GM21381 (cell line): Measurements from ENCODE around the gene LTBR.

Experiments used
- ATAC-seq: cut with Tn5 transposase; IDR thresholded peaks from one replicate; pipeline ENCODE4 v1.9.1; 2021; ENCODE audit warnings: mild to moderate bottlenecking, moderate library complexity; ENCODE audit not compliant: unreplicated experiment

LTBR gene

GRCh38 chr12:6346235-6346832 lies 37.6 kb upstream of the LTBR start:
- ATAC-seq: no peak

GRCh38 chr12:6346942-6347341 lies 37.0 kb upstream of the LTBR start:
- no peak for ATAC-seq

DNA sequence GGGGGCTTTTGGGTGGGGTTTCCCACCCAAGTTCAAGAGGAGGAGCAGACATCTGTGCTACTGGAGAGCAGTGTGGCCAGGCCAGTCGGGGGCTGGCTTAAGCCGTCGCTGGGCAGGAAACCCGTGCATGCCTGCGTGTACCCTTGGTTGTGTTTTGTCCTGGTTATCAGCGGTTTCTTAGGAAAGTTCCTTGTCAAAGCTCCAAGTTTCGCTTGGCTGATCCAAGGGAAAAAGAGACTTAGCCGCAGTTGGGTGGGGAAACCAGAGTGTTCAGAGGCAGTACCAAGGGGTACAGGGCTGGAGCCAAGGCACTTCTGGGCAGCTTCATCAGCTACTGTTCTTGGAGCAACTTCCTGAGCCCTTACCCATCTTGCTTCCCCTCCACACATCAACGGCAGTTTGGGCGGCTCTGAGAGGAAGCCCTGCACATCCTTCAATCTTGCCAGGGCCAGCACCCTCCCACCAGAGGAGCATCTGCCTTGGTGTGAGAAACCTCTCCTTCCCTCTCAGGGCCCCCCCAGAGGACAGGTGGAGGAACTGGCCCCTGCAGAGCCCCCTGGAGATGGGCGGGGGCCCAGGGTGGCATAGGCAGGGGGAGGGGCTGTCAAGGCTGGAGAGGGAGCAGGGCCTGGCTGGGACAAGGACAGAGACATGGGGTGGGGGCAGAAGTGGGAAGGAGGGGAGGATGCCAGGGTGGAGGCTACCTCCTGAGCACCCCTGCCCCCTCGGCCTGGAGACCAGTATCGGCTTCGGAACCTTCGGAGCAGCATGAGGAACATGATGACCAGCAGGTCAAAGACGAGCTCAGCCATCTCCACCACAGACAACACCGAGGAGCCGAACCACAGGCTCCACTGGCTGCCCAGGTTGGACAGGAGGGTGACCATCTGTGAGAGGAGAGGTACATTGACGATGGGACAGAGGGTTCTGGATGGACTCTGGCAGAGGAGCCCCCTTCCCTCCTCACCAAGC lies 36.3 kb upstream of the LTBR start:
- ATAC-seq: no peak

DNA sequence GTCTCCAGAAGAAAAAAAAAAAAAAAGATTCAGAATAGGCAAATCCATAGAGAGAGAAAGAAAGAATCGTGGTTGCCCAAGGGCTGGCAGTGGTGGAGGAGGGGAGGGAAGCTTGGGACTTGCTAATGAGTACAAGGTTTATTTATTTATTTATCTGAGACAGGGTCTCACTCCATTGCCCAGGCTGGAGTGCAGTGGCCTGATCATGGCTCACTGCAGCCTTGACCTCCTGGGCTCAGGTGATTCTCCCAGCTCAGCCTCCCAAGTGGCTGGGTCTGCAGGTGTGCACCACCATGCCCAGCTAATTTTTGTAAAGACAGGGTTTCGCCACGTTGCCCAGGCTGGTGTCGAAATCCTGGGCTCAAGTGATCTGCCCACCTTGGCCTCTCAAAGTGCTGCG lies 32.3 kb upstream of the LTBR start:
- ATAC-seq: no peak

DNA sequence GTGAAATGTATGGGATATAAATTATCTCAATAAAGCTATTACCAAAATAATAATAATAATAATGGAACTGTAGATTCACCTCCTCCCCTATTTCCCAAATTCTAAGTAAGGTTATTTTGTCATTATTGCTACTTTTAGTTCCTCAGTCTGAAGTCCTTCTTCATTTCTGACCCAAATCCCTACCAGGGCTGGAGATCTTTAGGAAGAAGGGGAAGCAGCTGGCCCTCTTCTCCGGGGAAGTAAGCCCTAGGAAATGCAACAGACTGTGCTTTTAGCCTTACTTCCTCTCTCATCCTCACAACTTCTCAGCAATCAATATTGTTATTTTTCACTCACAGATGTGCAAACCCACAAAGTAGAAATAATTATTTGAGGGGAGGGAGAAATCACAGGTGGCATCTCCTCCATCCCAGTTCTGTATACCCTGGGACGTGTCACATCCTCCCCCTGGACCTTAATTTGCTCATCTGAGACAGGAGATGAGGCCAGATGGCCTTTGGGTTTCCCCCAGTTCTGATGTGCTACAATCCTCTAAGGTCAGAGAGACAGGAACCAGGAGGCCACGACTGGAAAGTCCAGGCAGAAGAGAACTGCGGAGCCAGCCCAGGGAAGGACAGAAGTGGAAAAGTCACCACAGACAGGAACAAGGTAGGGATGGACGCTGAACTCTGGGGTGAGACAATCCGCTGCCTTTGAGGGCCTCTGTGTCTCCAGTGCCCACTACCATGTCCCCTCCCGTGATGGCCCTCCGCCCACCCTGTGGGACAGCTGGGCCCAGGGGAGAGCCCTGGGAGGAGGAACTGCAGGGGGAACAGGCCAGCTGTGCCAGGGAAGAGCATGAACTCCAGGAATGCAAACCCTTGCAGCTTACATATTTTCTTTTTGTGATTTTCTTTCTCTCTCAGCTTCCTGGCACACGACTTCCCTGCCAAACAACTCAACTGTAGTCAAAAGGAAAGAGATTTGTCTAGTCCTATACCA lies 31.5 kb upstream of the LTBR start:
- no peak for ATAC-seq

DNA sequence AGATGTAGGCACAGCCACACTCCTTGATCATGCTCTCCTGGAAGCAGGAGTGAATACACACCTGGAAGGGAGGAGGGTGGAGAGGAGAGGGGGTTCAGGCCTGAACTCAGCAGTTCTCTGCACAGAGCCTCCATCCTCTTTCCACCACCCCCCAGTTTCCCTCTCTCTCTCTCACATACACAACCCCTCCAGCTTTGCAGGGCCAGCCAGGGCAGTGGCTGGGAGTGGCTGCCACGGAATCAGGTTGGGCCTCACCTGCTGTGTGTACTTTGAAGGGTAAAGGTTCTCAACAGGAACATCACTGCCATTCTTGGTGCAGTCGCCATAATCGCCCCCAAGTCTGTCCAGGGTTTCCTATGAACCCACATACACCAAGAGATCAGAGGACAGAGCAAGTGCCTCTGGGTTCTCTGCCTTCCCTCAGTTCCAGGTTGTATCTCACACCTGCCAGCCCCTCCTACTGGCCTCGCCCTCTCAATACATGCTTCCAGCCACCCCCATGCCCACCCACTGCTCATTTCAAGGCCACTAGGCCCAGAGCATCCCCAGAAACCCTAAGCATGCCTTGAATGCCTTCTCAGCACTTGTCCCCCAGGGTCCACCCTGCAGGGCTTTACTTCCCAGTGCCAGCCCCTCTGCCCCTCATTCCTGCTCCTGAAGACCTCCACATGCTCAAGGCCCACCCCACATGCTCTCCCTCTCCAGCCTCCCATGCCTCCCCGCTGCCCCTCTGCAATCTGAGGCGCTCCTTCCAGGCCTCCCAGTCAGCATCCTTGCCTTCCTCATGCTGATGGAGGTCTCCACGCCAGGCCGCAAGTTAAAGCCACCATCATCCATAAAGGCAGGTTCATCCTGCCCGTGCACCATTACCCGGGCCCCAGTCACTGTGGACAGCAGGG lies 29.2 kb upstream of the LTBR start:
- no peak for ATAC-seq

- ATAC-seq: no peak
Measured at GRCh38 chr12:6355491-6356373, 28.2 kb upstream of the LTBR start.

- ATAC-seq: no peak
Measured at GRCh38 chr12:6356374-6356820, 27.6 kb upstream of the LTBR start.

DNA sequence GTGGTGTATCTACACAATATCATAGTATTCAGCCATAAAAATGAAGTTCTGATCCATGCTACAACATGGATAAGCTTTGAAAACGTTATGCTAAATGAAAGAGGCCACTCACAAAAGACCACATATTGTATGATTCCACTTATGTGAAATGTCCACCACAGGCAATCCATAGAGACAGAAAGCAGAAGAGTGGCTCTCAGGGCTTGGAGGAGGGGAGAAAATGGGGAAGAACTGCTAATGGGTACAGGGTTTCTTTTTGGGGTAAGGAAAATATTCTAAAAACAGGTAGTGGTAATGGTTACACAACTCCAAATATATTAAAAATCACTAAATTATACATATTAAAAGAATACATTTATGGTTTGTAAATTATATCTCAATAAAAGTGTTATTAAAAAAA lies 25.1 kb upstream of the LTBR start:
- no peak for ATAC-seq

DNA sequence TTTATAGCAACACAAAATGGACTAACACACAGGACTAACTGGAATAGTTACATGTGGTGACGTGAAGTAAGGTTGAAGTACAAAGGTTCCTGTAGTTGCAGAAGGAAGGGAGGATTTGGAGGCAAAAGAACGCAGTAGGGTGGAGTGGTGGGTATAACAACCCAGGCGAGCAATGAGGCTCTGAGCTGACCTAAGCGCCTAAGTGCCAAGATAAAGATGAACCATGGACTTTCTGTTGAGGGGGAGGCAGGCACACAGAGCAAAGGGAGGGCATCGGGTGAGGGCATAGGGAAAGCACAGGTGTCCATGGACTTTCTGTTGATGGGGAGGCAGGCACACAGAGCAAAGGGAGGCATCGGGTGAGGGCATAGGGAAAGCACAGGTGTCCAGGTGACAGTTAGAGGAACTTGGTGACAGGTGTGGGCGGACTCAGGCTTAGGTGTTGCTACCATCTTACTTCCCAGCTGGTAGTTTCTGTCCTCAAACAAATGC lies 23.8 kb upstream of the LTBR start:
- ATAC-seq: no peak

DNA sequence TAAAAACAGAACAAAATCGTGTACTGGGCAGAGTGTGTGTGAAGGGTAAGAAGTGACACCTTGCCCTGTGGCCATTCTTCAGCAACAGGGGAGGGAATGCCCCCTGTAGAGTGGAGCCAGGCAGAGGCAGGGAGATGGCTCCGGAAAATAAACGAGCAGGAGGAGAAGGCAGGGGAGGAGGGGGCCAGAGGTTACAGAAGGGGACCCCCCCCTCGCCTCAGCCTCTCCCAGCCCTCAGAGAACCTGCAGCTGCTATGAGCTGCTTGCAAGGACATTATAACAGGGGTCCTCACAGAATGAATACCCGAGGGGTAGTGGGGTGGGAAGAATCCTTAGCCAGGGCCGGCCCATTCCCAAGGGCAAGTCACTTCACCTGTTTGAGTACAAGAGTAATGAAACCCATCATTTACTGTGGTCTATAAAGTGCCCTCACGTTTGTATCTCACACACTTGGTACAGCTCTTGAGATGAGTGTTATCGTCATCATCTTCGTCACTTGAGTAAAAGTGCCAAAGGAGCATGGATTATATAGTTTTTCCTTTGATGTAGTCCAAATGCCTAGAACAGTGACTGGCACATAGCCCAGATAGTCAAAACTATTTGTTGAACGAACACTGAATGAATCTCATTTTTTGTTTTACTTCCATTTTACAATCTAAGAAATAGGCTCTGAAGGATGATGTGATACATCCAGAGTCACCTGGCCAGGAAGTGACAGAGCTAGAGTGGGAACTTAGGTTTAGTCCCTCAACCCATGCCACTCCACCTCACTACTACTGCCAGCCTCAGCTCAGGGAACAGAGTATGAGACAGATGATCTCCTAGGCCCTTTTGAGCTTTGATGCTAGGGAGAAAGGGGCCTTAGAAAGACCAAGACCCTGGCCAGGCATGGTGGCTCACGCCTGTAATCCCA lies 23.1 kb upstream of the LTBR start:
- ATAC-seq: no peak

GRCh38 chr12:6361834-6362233 lies 22.1 kb upstream of the LTBR start:
- no peak for ATAC-seq

DNA sequence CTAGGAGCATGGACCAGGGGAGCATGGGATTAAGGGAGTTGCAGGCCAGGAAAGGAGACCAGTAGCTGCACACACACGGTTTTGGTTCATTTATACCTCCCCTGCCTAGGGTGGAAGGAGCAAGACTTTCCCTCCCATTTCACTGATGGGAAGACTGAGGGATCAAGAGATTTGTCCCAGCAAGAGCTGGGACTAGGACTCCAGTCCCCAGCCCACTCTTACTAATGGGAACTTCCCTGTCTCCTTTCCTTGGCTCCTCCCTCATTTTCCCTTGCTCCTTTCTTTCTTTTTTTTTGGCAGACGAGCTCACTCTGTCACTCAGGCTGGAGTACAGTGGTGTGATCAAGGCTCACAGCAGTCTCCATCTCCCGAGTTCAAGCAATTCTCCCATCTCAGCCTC lies 21.6 kb upstream of the LTBR start:
- ATAC-seq: no peak

- ATAC-seq: no peak
Measured at GRCh38 chr12:6363010-6363329, 21.0 kb upstream of the LTBR start.

DNA sequence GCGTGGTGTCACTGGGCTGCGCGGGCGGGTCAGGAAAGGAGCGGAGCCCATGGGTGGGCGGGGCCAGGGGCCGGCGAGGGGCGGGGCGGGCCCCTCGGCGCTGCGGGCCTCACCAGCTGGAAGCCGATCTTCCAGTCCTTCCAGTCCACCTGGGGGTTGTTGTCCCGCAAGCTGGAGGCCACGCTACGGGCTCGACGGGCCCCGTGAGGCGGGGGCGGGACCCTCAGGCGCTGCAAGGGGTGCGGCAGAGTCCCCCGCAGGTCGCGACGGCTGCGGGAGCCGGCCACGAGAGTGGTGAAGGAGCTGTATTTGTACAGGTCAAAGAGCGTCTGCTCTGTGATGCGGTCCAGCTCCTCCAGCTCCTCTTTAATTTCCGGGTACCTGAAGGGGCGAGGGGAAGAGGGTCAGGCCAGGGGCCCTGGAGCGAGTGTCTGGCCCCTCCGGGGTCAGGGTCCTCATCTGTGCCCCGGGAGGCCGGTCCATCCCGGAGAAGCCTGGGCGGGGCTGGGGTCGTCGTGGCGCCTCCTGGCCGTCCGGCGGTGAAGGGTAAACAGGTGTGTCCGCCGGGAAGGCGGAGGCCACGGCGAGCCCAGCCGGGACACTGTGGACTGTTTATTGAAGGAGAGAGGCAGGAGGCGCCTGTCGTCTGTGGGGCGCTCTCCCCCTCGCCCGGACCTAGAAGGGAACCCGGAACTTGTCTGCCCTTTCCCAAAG lies 20.5 kb upstream of the LTBR start:
- peak; percentile 52 for ATAC-seq

DNA sequence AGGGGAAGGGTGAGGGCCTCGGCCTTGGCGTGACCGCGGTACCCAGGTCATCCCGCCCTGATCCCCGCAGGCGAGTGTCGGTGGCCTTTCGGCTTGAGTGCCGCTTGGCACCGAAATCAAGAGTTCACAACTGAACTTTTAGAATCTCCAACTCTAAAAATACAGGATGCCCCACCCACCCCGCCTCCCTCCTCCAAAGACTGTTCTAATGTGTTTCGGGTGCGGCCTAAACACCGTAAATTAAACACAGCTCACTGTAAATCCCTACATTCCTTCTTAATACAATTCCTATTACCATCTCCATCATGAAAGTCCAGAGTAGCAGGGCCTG lies 20.0 kb upstream of the LTBR start:
- no peak for ATAC-seq
